Endothelial cell of umbilical vein (primary cell): Measurements from ENCODE around the gene AOC2. TPM values are rescaled to one million over a fixed set of nuclear protein-coding genes. Genes with fewer than 3 reads are reported as not detected.

Experiments
- BruUV-seq: library from RNA; stranded (reverse); fragments of 400-500 nt; replicated peaks from 2 replicates; lab custom pipeline; 2021; lab: Mats Ljungman, UMichigan
- CTCF ChIA-PET: fragments of 300-600, 350-600 bp; sonication (Branson Sonifier 250); formaldehyde crosslinking; loops from one replicate; lab custom pipeline; 2021; ENCODE audit warnings: antibody characterized with exemption, inconsistent platforms; lab: Charles Lee
- POLR2A ChIA-PET: fragments of 300-600, 350-600 bp; sonication (Branson Sonifier 250); formaldehyde crosslinking; loops from one replicate; lab custom pipeline; 2021; ENCODE audit warnings: antibody characterized with exemption, inconsistent platforms; lab: Charles Lee
- DNase-seq: peaks from one replicate; pipeline ENCODE4 v3.0.0-alpha.2; 2011; ENCODE audit warnings: low read depth, low spot score
- FAIRE-seq: peaks from 2 replicates; lab custom pipeline; 2011; peaks lifted over from hg19 to GRCh38; lab: Jason Lieb, UNC
- H2AFZ ChIP-seq: 2 replicates; pipeline ENCODE4 v1.6.0; 2012; ENCODE audit warnings: low read depth, low read length, control low read depth, inconsistent platforms
- H3K27ac ChIP-seq: 2 replicates; pipeline ENCODE4 v1.5.1; 2011; ENCODE audit warnings: low read depth, mild to moderate bottlenecking, control low read depth, low read length, moderate library complexity; ENCODE audit not compliant: insufficient read depth
- H3K27me3 ChIP-seq, 2 experiments: 2 replicates each; pipeline versions ENCODE4 v1.6.0 to v1.6.1; 2011; ENCODE audit warnings: low read length in 2 of 2, mixed read lengths in 1 of 2; ENCODE audit not compliant: control insufficient read depth in 2 of 2, insufficient read depth in 2 of 2
- H3K36me3 ChIP-seq, 2 experiments: 2 replicates in 1 of 2; 3 replicates in 1 of 2; pipeline ENCODE4 v1.5.1; 2011; ENCODE audit warnings: low read length in 2 of 2, mild to moderate bottlenecking in 1 of 2, moderate library complexity in 1 of 2; ENCODE audit not compliant: control insufficient read depth in 2 of 2, insufficient read depth in 2 of 2; ENCODE audit errors: extremely low read depth in 1 of 2
- H3K4me1 ChIP-seq: 3 replicates; pipeline ENCODE4 v1.5.1; 2011; ENCODE audit warnings: mild to moderate bottlenecking, low read length; ENCODE audit not compliant: control insufficient read depth, insufficient read depth; ENCODE audit errors: extremely low read depth
- H3K4me2 ChIP-seq: 2 replicates; pipeline ENCODE4 v1.6.1; 2011; ENCODE audit warnings: low read length, control low read depth, mixed read lengths; ENCODE audit not compliant: insufficient read depth
- H3K4me3 ChIP-seq, 3 experiments: fragments of 200-600 bp in 1 of 3; sonication (generic), shearing (Covaris generic) in 1 of 3; replicated peaks in 1 of 3; 2 replicates each; pipeline ENCODE4 v1.5.1; 2011 to 2016; ENCODE audit warnings: control low read depth in 3 of 3, low read length in 3 of 3, mild to moderate bottlenecking in 2 of 3, inconsistent platforms in 1 of 3, low read depth in 1 of 3, moderate library complexity in 1 of 3; ENCODE audit not compliant: insufficient read depth in 1 of 3
- H3K79me2 ChIP-seq: 2 replicates; pipeline ENCODE4 v1.6.0; 2012; ENCODE audit warnings: low read length, inconsistent platforms; ENCODE audit not compliant: control insufficient read depth, insufficient read depth
- H3K9ac ChIP-seq: replicated peaks from 2 replicates; pipeline ENCODE3; 2011; ENCODE audit warnings: low read length, control low read depth; ENCODE audit not compliant: insufficient read depth; ENCODE audit errors: extremely low read depth
- H3K9me1 ChIP-seq: replicated peaks from 3 replicates; pipeline ENCODE4 v1.6.0; 2011; ENCODE audit warnings: mild to moderate bottlenecking, low read length; ENCODE audit not compliant: control insufficient read depth, insufficient read depth; ENCODE audit errors: extremely low read depth
- H3K9me3 ChIP-seq: replicated peaks from 2 replicates; pipeline ENCODE4 v1.5.1; 2012; ENCODE audit warnings: low read length, inconsistent platforms; ENCODE audit not compliant: control insufficient read depth, insufficient read depth
- H4K20me1 ChIP-seq: replicated peaks from 2 replicates; pipeline ENCODE3; 2011; ENCODE audit warnings: mild to moderate bottlenecking, low read length; ENCODE audit not compliant: control insufficient read depth, insufficient read depth; ENCODE audit errors: extremely low read depth
- CTCF ChIP-seq, 2 donors: IDR thresholded peaks; 1 replicate in 1 of 2; 2 replicates in 1 of 2; pipeline ENCODE4 v1.5.1; 2011; ENCODE audit warnings: low read length in 2 of 2, mild to moderate bottlenecking in 2 of 2, moderate library complexity in 2 of 2, control low read depth in 1 of 2, inconsistent platforms in 1 of 2, low read depth in 1 of 2; ENCODE audit not compliant: insufficient read depth in 1 of 2; ENCODE audit errors: extremely low read depth in 1 of 2
- EZH2 ChIP-seq: IDR thresholded peaks from 2 replicates; pipeline ENCODE4 v1.6.1; 2012; ENCODE audit warnings: borderline replicate concordance, low read depth, mild to moderate bottlenecking, moderate library complexity, low read length, inconsistent platforms; ENCODE audit not compliant: severe bottlenecking
- FOS ChIP-seq: IDR thresholded peaks from 2 replicates; pipeline ENCODE4 v1.6.1; 2011; ENCODE audit warnings: mild to moderate bottlenecking, low read length, moderate library complexity, borderline replicate concordance; ENCODE audit not compliant: insufficient read depth
- GATA2 ChIP-seq: IDR thresholded peaks from 2 replicates; pipeline ENCODE4 v1.7.0; 2011; ENCODE audit warnings: low read depth, mild to moderate bottlenecking, moderate library complexity, mixed read lengths, low read length; ENCODE audit not compliant: insufficient read length, insufficient read depth
- JUN ChIP-seq: IDR thresholded peaks from 2 replicates; pipeline ENCODE4 v1.6.1; 2011; ENCODE audit warnings: borderline replicate concordance, low read depth; ENCODE audit not compliant: insufficient read length, insufficient read depth
- MYC ChIP-seq: IDR thresholded peaks from one replicate; pipeline ENCODE4 v1.6.1; 2011; ENCODE audit warnings: mild to moderate bottlenecking, low read depth, low read length
- POLR2A ChIP-seq: IDR thresholded peaks from 2 replicates; pipeline ENCODE4 v1.6.1; 2012; ENCODE audit warnings: low read depth, mild to moderate bottlenecking, control low read depth, low read length
- POLR2AphosphoS5 ChIP-seq: IDR thresholded peaks from 2 replicates; pipeline ENCODE4 v1.6.1; 2012; ENCODE audit warnings: low read depth, mild to moderate bottlenecking, control low read depth, low read length, moderate library complexity; ENCODE audit not compliant: insufficient read depth
- dilution Hi-C: fragments of 300-500 bp; cut with MboI; formaldehyde crosslinking; loops from one replicate; pipeline ENCODE4 v1.15.0; 2019; ENCODE audit warnings: low sequenced_read_pairs; ENCODE audit not compliant: extremely low pct_ligation_motif_present
- intact Hi-C: fragments of 100-400 bp; cut with micrococcal nuclease; formaldehyde crosslinking; loops from one replicate; pipeline ENCODE4 v1.10.0; 2022
- polyA plus RNA-seq, 4 experiments: library from polyadenylated mRNA; depleted of rRNA in 3 of 4; stranded (reverse) in 3 of 4; unstranded in 1 of 4; fragments of >200 nt; gene quantifications; 2 replicates each; pipeline versions ENCODE4 v1.2.1 to v1.2.3, GENCODE V29; 2011 to 2012; ENCODE audit warnings: missing spikeins in 1 of 4
- total RNA-seq: library from RNA; stranded (reverse); gene quantifications from 2 replicates; pipeline ENCODE4 v1.2.3, GENCODE V29; 2021
- TF ChIP-seq, protein P1 (sequence below): IDR thresholded peaks from 2 replicates; pipeline ENCODE4 v1.6.1; 2011; ENCODE audit not compliant: insufficient read depth, insufficient read length

Gene AOC2
- total and polyA plus RNA-seq, 2 donors (not counting 3 experiments of a cell fraction or from before 2014, with no cell fraction given): 0.62 to 1.9 TPM

DNA sequence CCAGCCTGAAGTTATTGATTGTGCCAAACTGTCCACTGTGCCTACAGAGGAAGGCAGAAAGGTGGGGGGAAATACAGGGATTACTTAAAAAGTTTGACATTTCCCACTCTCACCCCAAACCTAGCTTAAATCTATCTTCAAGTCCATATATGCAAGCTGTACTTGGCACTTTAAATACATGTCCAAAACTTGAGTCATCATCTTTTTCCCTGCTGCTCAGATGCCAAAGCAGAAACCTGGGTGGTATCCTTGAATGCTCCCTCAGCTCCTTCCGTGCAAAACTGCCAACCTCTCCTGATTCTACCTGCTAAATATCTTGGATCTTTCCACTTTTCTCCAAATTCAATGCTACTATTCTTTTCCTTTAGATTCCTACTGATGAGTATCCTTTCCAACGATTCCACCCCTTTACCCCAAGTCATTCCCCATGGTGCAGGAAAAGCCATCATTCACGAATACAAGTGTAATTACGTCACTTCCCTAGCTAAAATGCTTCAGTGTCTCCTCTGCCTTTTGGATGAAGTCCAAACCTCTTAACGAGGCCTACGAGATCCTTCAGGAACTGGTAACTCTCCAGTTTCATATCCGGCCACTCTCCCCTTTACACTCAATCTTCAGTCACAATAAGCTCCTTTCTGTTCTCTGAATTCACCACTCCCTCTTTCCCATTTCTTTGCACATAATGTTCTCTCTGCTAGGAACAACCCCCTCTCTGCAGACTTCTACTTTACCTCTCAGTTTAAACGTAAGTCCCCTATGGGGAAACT is 29.6 kb upstream of the AOC2 start:
- H3K27me3 ChIP-seq: no peaks in the 10 kb centered on the region
- H4K20me1 ChIP-seq: no peaks in the 10 kb centered on the region
- TF ChIP-seq, protein P1, sequence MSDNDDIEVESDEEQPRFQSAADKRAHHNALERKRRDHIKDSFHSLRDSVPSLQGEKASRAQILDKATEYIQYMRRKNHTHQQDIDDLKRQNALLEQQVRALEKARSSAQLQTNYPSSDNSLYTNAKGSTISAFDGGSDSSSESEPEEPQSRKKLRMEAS: no peak
- peak; percentile 16 for TF ChIP-seq FOS
- peak; percentile 40 for TF ChIP-seq POLR2AphosphoS5
- TF ChIP-seq JUN: peak; percentile 67
- FAIRE-seq (peak; percentile 82), DNase-seq (peak; percentile 63)
- peak overlapping the region; percentile 41 for H3K27ac ChIP-seq
- H3K4me2 ChIP-seq: peak overlapping the region; percentile 20
- no peaks in the 10 kb centered on the region for H3K9me1 ChIP-seq
- H3K4me1 ChIP-seq: peaks cover 20% of the 10 kb centered on the region
- H2AFZ ChIP-seq: no peak overlapping the region
- CTCF ChIA-PET: interaction anchor here (0.8 to 2.8 kb wide), 12 partner anchors 8 to 237 kb away, joined by 3 to 43 read pairs (median 6); partner anchors contain the start of genes BECN1, PSMC3IP, RPL27 and VPS25
- dilution Hi-C loops (loop anchor here (10.0 kb wide), 1 partner anchor 210 kb away; the partner anchor contains the start of genes RETREG3 and TUBG1), intact Hi-C loops (no loop called here)
- no peaks in the 10 kb centered on the region for H3K9me3 ChIP-seq
- H3K79me2 ChIP-seq: no peaks in the 10 kb centered on the region
- POLR2A ChIA-PET: interaction anchor here (2.4 kb wide), 1 partner anchor 10 kb away, joined by 10 read pairs; the partner anchor contains the start of gene BECN1
- BruUV-seq: no TSS peak
- H3K4me3 ChIP-seq: no peak overlapping the region
- peaks cover 24 to 28% of the 10 kb centered on the region in 2 experiments for H3K36me3 ChIP-seq
- H3K9ac ChIP-seq: peak overlapping the region; percentile 10

GRCh38 chr17:42817866-42818265 is 26.5 kb upstream of the AOC2 start:
- Histone ChIP-seq H3K4me3 (no peak overlapping the region), H3K4me1 (peaks cover 20% of the 10 kb centered on the region), H3K27me3 (no peaks in the 10 kb centered on the region), H3K9me1 (no peaks in the 10 kb centered on the region), H3K36me3 (peaks cover 19 to 21% of the 10 kb centered on the region in 2 experiments), H3K9me3 (no peaks in the 10 kb centered on the region), H4K20me1 (no peaks in the 10 kb centered on the region), H3K9ac (no peak overlapping the region), H3K27ac (no peak overlapping the region), H3K4me2 (no peak overlapping the region), H3K79me2 (peaks cover 7% of the 10 kb centered on the region), H2AFZ (no peak overlapping the region)
- no peak for TF ChIP-seq EZH2
- no peak for TF ChIP-seq POLR2A
- TF ChIP-seq, protein P1: no peak
- TF ChIP-seq POLR2AphosphoS5: no peak
- no peak for TF ChIP-seq CTCF (IDR thresholded peaks at IDR 0.05; ENCODE audit: extremely low read depth in 1 of 2, insufficient read depth in 1 of 2, low read depth in 1 of 2, low read length in 2 of 2)
- TF ChIP-seq FOS: no peak
- TF ChIP-seq GATA2: no peak
- TF ChIP-seq MYC: no peak
- no peak for TF ChIP-seq JUN
- intact Hi-C loops (no loop called here), dilution Hi-C loops (loop anchor here (10.0 kb wide), 1 partner anchor 213 kb away; the partner anchor contains the start of genes RETREG3 and TUBG1)
- FAIRE-seq: no peak
- no TSS peak for BruUV-seq
- no peak for DNase-seq
- ChIA-PET CTCF (interaction anchor here (0.8 to 1.2 kb wide), 6 partner anchors 8 to 121 kb away, joined by 3 to 6 read pairs (median 3); partner anchors contain the start of gene PSME3), POLR2A (no interaction called here)
